Endothelial cell of umbilical vein (primary cell): ENCODE measurements around the gene AK8. TPM values are rescaled to one million over a fixed set of nuclear protein-coding genes. Genes with fewer than 3 reads are reported as not detected.
A peak's percentile ranks its signal among the peaks of the same experiment; 100 is the strongest.

Experiments used
- Bru-seq: library from RNA; stranded (reverse); fragments of 400-500 nt; gene quantifications from one replicate; lab custom pipeline; 2021; lab: Mats Ljungman, UMichigan
- BruChase-seq, 2 experiments: library from RNA; stranded (reverse); fragments of 400-500 nt; gene quantifications; one replicate each; lab custom pipeline; 2021; lab: Mats Ljungman, UMichigan
- BruUV-seq: library from RNA; stranded (reverse); fragments of 400-500 nt; replicated peaks from 2 replicates; lab custom pipeline; 2021; lab: Mats Ljungman, UMichigan
- CTCF ChIA-PET: fragments of 300-600, 350-600 bp; sonication (Branson Sonifier 250); formaldehyde crosslinking; loops from one replicate; lab custom pipeline; 2021; ENCODE audit warnings: antibody characterized with exemption, inconsistent platforms; lab: Charles Lee
- POLR2A ChIA-PET: fragments of 300-600, 350-600 bp; sonication (Branson Sonifier 250); formaldehyde crosslinking; loops from one replicate; lab custom pipeline; 2021; ENCODE audit warnings: antibody characterized with exemption, inconsistent platforms; lab: Charles Lee
- DNase-seq: peaks from one replicate; pipeline ENCODE4 v3.0.0-alpha.2; 2011; ENCODE audit warnings: low read depth, low spot score
- FAIRE-seq: peaks from 2 replicates; lab custom pipeline; 2011; peaks lifted over from hg19 to GRCh38; lab: Jason Lieb, UNC
- H2AFZ ChIP-seq: 2 replicates; pipeline ENCODE4 v1.6.0; 2012; ENCODE audit warnings: low read depth, low read length, control low read depth, inconsistent platforms
- H3K27ac ChIP-seq: 2 replicates; pipeline ENCODE4 v1.5.1; 2011; ENCODE audit warnings: low read depth, mild to moderate bottlenecking, control low read depth, low read length, moderate library complexity; ENCODE audit not compliant: insufficient read depth
- H3K27me3 ChIP-seq, 2 experiments: 2 replicates each; pipeline versions ENCODE4 v1.6.0 to v1.6.1; 2011; ENCODE audit warnings: low read length in 2 of 2, mixed read lengths in 1 of 2; ENCODE audit not compliant: control insufficient read depth in 2 of 2, insufficient read depth in 2 of 2
- H3K36me3 ChIP-seq, 2 experiments: 2 replicates in 1 of 2; 3 replicates in 1 of 2; pipeline ENCODE4 v1.5.1; 2011; ENCODE audit warnings: low read length in 2 of 2, mild to moderate bottlenecking in 1 of 2, moderate library complexity in 1 of 2; ENCODE audit not compliant: control insufficient read depth in 2 of 2, insufficient read depth in 2 of 2; ENCODE audit errors: extremely low read depth in 1 of 2
- H3K4me1 ChIP-seq: 3 replicates; pipeline ENCODE4 v1.5.1; 2011; ENCODE audit warnings: mild to moderate bottlenecking, low read length; ENCODE audit not compliant: control insufficient read depth, insufficient read depth; ENCODE audit errors: extremely low read depth
- H3K4me2 ChIP-seq: 2 replicates; pipeline ENCODE4 v1.6.1; 2011; ENCODE audit warnings: low read length, control low read depth, mixed read lengths; ENCODE audit not compliant: insufficient read depth
- H3K4me3 ChIP-seq, 3 experiments: fragments of 200-600 bp in 1 of 3; sonication (generic), shearing (Covaris generic) in 1 of 3; replicated peaks in 1 of 3; 2 replicates each; pipeline ENCODE4 v1.5.1; 2011 to 2016; ENCODE audit warnings: control low read depth in 3 of 3, low read length in 3 of 3, mild to moderate bottlenecking in 2 of 3, inconsistent platforms in 1 of 3, low read depth in 1 of 3, moderate library complexity in 1 of 3; ENCODE audit not compliant: insufficient read depth in 1 of 3
- H3K79me2 ChIP-seq: 2 replicates; pipeline ENCODE4 v1.6.0; 2012; ENCODE audit warnings: low read length, inconsistent platforms; ENCODE audit not compliant: control insufficient read depth, insufficient read depth
- H3K9ac ChIP-seq: replicated peaks from 2 replicates; pipeline ENCODE3; 2011; ENCODE audit warnings: low read length, control low read depth; ENCODE audit not compliant: insufficient read depth; ENCODE audit errors: extremely low read depth
- H3K9me1 ChIP-seq: replicated peaks from 3 replicates; pipeline ENCODE4 v1.6.0; 2011; ENCODE audit warnings: mild to moderate bottlenecking, low read length; ENCODE audit not compliant: control insufficient read depth, insufficient read depth; ENCODE audit errors: extremely low read depth
- H3K9me3 ChIP-seq: replicated peaks from 2 replicates; pipeline ENCODE4 v1.5.1; 2012; ENCODE audit warnings: low read length, inconsistent platforms; ENCODE audit not compliant: control insufficient read depth, insufficient read depth
- H4K20me1 ChIP-seq: replicated peaks from 2 replicates; pipeline ENCODE3; 2011; ENCODE audit warnings: mild to moderate bottlenecking, low read length; ENCODE audit not compliant: control insufficient read depth, insufficient read depth; ENCODE audit errors: extremely low read depth
- EZH2 ChIP-seq: IDR thresholded peaks from 2 replicates; pipeline ENCODE4 v1.6.1; 2012; ENCODE audit warnings: borderline replicate concordance, low read depth, mild to moderate bottlenecking, moderate library complexity, low read length, inconsistent platforms; ENCODE audit not compliant: severe bottlenecking
- FOS ChIP-seq: IDR thresholded peaks from 2 replicates; pipeline ENCODE4 v1.6.1; 2011; ENCODE audit warnings: mild to moderate bottlenecking, low read length, moderate library complexity, borderline replicate concordance; ENCODE audit not compliant: insufficient read depth
- POLR2A ChIP-seq: IDR thresholded peaks from 2 replicates; pipeline ENCODE4 v1.6.1; 2012; ENCODE audit warnings: low read depth, mild to moderate bottlenecking, control low read depth, low read length
- POLR2AphosphoS5 ChIP-seq: IDR thresholded peaks from 2 replicates; pipeline ENCODE4 v1.6.1; 2012; ENCODE audit warnings: low read depth, mild to moderate bottlenecking, control low read depth, low read length, moderate library complexity; ENCODE audit not compliant: insufficient read depth
- dilution Hi-C: fragments of 300-500 bp; cut with MboI; formaldehyde crosslinking; loops from one replicate; pipeline ENCODE4 v1.15.0; 2019; ENCODE audit warnings: low sequenced_read_pairs; ENCODE audit not compliant: extremely low pct_ligation_motif_present
- intact Hi-C: fragments of 100-400 bp; cut with micrococcal nuclease; formaldehyde crosslinking; loops from one replicate; pipeline ENCODE4 v1.10.0; 2022
- long read RNA-seq: library from polyadenylated mRNA; stranded (forward); transcript quantifications from one replicate; pipeline ENCODE4 v2.0.0, GENCODE V29; 2021
- polyA minus RNA-seq, 3 experiments: library from RNA; depleted of rRNA, polyadenylated mRNA; stranded (reverse); fragments of >200 nt; gene quantifications; 1 replicate in 1 of 3; 2 replicates in 2 of 3; pipeline ENCODE4 v1.2.3, GENCODE V29; 2011
- polyA plus RNA-seq, 4 experiments: library from polyadenylated mRNA; depleted of rRNA in 3 of 4; stranded (reverse) in 3 of 4; unstranded in 1 of 4; fragments of >200 nt; gene quantifications; 2 replicates each; pipeline versions ENCODE4 v1.2.1 to v1.2.3, GENCODE V29; 2011 to 2012; ENCODE audit warnings: missing spikeins in 1 of 4
- total RNA-seq: library from RNA; stranded (reverse); gene quantifications from 2 replicates; pipeline ENCODE4 v1.2.3, GENCODE V29; 2021
- TF ChIP-seq, protein P1 (sequence below): IDR thresholded peaks from 2 replicates; pipeline ENCODE4 v1.6.1; 2011; ENCODE audit not compliant: insufficient read depth, insufficient read length
- TF ChIP-seq, protein P2 (sequence below), 2 donors: IDR thresholded peaks; 1 replicate in 1 of 2; 2 replicates in 1 of 2; pipeline ENCODE4 v1.5.1; 2011; ENCODE audit warnings: low read length in 2 of 2, mild to moderate bottlenecking in 2 of 2, moderate library complexity in 2 of 2, control low read depth in 1 of 2, inconsistent platforms in 1 of 2, low read depth in 1 of 2; ENCODE audit not compliant: insufficient read depth in 1 of 2; ENCODE audit errors: extremely low read depth in 1 of 2

Gene AK8, protein sequence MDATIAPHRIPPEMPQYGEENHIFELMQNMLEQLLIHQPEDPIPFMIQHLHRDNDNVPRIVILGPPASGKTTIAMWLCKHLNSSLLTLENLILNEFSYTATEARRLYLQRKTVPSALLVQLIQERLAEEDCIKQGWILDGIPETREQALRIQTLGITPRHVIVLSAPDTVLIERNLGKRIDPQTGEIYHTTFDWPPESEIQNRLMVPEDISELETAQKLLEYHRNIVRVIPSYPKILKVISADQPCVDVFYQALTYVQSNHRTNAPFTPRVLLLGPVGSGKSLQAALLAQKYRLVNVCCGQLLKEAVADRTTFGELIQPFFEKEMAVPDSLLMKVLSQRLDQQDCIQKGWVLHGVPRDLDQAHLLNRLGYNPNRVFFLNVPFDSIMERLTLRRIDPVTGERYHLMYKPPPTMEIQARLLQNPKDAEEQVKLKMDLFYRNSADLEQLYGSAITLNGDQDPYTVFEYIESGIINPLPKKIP
- 0.32 TPM in 1 of 2 replicates, not detected in the other for total RNA-seq
- polyA plus RNA-seq: 0.05 and 0.06 TPM in 2 replicates
- 0.05 and 0.07 TPM in 2 replicates for polyA plus RNA-seq (2011; cell fraction: cytosol; rRNA removed)
- polyA plus RNA-seq (2011; cell fraction: nucleus; rRNA removed): 0.07 and 0.08 TPM in 2 replicates
- polyA plus RNA-seq (2012): 0.22 and 0.24 TPM in 2 replicates
- not detected in 2 replicates for polyA minus RNA-seq
- polyA minus RNA-seq (2011; cell fraction: cytosol; rRNA and poly(A)+ RNA removed): not detected
- polyA minus RNA-seq (2011; cell fraction: nucleus; rRNA and poly(A)+ RNA removed): 0.24 TPM in 1 of 2 replicates, not detected in the other
- percentile 10 among the genes with signal in this experiment for Bru-seq, nascent RNA
- BruChase-seq, experiment 1, labeled RNA remaining after a 6-hour chase: percentile 7 among the genes with signal in this experiment
- BruChase-seq, experiment 2, labeled RNA remaining after a 2-hour chase: percentile 5 among the genes with signal in this experiment
- long read RNA-seq, partial matches to known transcripts: 0 of 1 reads
- long read RNA-seq, other reads (novel, unspliced or antisense): 1 of 1 reads

DNA sequence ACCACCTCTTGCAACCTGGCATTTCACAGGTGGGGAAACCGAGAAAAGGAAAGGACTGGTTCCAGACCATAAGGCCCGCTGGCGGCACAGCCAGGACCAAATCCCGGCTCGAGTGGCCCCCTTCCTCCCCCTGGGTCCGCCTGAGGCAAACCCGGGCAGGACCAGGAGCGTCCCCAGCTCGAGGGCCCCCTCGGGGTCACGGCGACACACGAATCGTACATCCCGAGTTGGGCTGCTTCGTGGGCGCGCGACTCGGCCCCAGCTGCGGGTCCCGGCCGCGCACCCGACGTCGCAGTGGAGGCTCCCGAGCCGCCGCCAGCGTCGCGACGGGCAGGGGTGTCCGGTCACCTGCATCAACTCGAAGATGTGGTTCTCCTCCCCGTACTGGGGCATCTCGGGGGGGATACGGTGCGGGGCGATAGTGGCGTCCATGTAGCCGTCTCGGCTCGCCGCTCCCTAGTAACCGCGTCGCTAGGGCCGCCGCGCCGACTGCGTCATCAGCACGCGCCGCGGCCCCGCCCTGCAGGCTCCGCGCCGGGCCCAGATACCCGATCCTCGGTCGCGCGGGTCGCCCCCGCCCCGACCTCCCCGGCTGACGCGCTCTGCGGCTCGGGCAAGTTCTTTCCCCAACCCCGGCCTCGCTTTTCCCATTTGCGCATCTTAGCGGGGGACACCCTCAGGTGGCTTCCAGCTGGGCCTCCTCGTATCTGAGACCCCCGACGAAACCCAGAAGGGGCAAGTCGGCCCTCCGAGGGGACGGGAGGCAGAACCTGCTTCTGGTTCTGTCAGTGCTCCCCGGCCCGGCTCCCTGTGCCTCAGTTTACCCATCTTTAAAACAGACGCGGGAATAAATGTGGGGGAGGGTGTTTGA is at the start of gene AK8:
AK8 (minus strand) TSS at position 461 of the 871 bp plus-strand sequence; CDS start at position 432, 29 bp downstream.
- FAIRE-seq: peak; percentile 71
- Histone ChIP-seq H3K36me3 (no peaks in the 10 kb centered on the region), H3K9me3 (no peaks in the 10 kb centered on the region), H3K9me1 (no peaks in the 10 kb centered on the region), H3K4me1 (peaks cover 2% of the 10 kb centered on the region), H3K4me2 (peak within 1 kb of the TSS; percentile 87), H2AFZ (peak within 1 kb of the TSS; percentile 99), H3K4me3 (peak within 1 kb of the TSS; percentile 80 to 99 (median 96)), H3K79me2 (no peaks in the 10 kb centered on the region), H3K9ac (peak within 1 kb of the TSS; percentile 92), H3K27ac (peak within 1 kb of the TSS; percentile 74), H3K27me3 (peaks cover 0 to 3% of the 10 kb centered on the region in 2 experiments), H4K20me1 (no peaks in the 10 kb centered on the region)
- TF ChIP-seq POLR2A (no peak), FOS (no peak), POLR2AphosphoS5 (peak; percentile 40), EZH2 (peak; percentile 25)
- TF ChIP-seq, protein P1, sequence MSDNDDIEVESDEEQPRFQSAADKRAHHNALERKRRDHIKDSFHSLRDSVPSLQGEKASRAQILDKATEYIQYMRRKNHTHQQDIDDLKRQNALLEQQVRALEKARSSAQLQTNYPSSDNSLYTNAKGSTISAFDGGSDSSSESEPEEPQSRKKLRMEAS: peak; percentile 5
- TF ChIP-seq, protein P2, sequence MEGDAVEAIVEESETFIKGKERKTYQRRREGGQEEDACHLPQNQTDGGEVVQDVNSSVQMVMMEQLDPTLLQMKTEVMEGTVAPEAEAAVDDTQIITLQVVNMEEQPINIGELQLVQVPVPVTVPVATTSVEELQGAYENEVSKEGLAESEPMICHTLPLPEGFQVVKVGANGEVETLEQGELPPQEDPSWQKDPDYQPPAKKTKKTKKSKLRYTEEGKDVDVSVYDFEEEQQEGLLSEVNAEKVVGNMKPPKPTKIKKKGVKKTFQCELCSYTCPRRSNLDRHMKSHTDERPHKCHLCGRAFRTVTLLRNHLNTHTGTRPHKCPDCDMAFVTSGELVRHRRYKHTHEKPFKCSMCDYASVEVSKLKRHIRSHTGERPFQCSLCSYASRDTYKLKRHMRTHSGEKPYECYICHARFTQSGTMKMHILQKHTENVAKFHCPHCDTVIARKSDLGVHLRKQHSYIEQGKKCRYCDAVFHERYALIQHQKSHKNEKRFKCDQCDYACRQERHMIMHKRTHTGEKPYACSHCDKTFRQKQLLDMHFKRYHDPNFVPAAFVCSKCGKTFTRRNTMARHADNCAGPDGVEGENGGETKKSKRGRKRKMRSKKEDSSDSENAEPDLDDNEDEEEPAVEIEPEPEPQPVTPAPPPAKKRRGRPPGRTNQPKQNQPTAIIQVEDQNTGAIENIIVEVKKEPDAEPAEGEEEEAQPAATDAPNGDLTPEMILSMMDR (IDR thresholded peaks at IDR 0.05; ENCODE audit: extremely low read depth in 1 of 2, insufficient read depth in 1 of 2, low read depth in 1 of 2, low read length in 2 of 2): no peak
- dilution Hi-C loops (no loop called here), intact Hi-C loops (loop anchor here (2.0 kb wide), 1 partner anchor 67 kb away; the partner anchor contains the start of gene TSC1)
- CTCF ChIA-PET: interaction anchor here (1.0 to 2.3 kb wide), 3 partner anchors 24 to 100 kb away, joined by 3 to 12 read pairs (median 5); no protein-coding TSS in a partner anchor
- POLR2A ChIA-PET: no interaction called here
- TSS peak; percentile 77 for BruUV-seq
- DNase-seq: peak; percentile 67
